ENCODE results near the gene NUP93.
"Not testable (repeated sequence)": the region's sequence is repeated elsewhere in the genome, so short reads cannot be mapped to it uniquely, and the experiment has no call there.

NUP93 gene

DNA sequence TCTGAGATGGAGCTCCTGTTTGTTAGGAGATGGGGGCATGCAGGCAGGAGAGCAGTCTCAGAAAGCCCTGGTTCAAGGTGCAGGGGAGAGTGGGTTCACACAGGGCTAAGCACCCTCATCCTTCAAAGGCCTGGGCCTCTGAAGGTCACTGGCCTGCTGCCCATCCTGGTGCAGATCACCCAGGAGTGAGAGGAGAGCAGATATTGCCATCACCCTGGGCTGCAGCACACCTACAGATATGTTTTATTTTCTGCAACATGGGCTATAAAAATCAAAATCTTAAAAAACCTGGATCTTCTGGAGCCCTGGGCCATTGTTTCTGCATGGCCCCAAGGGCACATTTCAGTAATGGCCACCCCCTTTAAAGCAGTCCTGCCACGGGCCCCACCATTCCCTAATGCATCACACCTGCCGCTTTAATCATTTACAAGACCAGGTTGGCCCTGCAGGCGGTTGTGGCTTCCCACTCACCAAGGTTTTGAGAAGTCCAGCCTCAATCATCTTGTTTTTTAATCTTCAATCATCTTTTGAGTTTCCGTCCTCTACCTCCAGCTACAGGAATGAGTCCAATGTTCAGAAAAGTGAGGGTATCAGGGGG, 20.4 kb upstream of the NUP93 start:
- DNase-seq (ENCODE audit: low read depth): no peak

DNA sequence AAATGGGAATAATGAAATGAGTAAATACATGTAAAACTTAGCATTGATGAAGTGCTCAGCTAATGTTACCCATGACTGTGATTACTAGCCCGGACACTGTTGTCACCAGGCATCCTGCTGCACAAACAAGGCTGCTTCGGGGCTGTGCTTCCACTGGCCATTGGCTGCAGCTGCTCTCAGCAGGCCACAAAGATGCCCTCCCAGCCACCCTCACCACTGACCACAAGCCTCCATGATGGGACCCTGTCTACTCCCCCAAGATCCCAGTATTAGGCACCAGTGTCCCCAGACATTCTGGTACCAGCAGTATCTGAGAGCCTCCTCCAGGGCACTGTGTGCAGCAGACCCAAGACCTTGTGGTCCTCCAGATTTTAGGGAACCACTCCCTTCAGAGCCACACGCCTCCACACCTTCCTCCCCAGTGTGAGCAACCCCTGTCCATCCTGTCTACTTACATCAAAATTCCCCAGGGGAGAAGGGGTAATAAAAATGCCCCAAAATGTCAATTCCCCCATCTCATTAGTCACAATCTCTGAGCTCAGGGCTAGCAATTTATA, 19.7 kb upstream of the NUP93 start:
- no peak for DNase-seq (ENCODE audit: low read depth)

DNA sequence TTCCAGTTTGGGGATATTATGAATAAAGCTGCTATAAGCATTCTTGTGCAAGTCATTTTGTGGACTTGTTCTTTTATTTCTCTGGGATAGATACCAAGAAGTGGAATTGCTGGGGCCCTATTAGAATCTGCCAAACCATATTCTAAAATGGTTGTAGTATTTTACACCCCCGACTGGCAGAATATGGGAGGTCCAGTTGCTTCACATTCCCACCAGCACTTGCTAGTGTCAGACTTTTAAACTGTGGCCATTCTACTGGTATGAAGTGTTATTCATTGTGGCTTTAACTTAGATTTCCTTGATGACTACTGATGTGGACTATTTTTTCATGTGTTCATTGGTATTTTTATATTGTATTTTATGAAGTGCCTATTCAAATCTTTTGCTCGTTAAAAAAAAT, 18.1 kb upstream of the NUP93 start:
- no peak for DNase-seq (ENCODE audit: low read depth)

DNA sequence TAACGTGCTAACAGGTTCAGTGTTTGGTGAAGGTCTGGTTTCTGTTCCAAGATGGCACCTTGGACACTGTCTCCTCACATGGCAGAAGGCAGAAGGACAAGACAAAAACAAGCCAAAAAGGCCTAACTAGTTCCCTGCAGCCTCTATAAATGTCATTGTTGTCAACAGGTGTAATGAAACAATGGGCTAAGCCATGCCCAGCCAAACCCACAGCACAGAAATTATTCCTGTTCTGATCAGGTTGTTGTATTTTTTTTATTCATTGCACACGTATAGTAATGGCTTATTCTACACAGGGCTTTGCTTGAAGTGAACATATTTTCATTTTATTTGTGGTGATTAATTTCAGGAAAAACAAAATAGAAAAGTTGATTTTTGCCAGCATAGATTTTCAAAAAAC, 16.1 kb upstream of the NUP93 start:
- DNase-seq (ENCODE audit: low read depth): no peak

DNA sequence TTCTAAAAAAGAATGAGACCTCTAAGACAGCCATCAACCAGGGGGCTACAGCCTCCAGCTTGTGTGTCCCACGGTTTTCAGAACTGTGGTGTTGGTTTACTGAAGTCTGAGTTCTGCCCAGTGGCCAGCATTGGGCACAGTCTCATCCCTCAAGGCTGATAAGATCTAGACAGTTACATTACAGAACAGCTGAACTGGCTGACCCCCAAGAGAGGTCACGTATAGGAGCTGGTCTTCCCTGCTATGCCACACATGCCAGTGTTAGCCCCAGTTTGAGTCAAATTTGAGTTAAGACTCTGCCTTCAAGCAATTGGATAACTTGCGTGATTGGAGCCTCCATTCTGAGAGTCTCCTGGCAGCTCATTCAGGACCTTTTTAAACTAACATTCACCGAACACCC, 14.8 kb upstream of the NUP93 start:
- no peak for DNase-seq (ENCODE audit: low read depth)

DNA sequence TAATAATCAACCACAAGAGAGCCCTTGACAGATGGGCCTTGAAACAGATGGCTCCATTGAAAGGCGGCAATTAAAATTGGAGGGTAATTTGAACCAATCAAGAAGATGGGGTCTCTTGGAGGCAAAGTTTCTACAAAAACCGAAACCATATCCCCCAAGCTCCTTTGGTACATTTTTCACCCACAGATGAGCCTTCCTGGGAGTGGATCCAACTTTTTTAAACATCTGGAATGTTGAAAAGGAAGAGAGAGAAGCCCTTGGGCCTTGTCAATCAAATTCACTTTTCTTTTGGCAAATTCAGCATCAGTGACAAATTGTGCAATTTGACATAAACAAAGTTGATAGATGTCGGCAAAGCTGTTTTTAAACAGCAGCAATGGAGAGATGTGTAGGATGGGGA, 13.2 kb upstream of the NUP93 start:
- no peak for DNase-seq (ENCODE audit: low read depth)

DNA sequence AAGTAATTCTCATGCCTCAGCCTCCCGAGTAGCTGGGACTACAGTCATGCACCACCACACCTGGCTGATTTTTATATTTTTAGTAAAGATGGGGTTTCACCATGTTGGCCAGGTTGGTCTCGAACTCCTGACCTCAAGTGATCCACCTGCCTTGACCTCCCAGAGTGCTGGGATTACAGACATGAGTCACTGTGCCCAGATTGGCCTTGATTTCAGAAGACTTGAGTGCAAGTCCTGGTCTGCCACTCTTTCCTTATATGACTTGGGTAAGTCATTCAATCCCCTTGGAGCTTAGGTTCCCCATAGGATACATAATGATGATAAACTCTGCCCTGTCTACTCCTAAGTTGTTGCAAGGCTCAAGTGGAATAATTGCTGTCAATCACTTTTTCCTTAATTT, 12.4 kb upstream of the NUP93 start:
- DNase-seq (ENCODE audit: low read depth): not testable (repeated sequence)

DNA sequence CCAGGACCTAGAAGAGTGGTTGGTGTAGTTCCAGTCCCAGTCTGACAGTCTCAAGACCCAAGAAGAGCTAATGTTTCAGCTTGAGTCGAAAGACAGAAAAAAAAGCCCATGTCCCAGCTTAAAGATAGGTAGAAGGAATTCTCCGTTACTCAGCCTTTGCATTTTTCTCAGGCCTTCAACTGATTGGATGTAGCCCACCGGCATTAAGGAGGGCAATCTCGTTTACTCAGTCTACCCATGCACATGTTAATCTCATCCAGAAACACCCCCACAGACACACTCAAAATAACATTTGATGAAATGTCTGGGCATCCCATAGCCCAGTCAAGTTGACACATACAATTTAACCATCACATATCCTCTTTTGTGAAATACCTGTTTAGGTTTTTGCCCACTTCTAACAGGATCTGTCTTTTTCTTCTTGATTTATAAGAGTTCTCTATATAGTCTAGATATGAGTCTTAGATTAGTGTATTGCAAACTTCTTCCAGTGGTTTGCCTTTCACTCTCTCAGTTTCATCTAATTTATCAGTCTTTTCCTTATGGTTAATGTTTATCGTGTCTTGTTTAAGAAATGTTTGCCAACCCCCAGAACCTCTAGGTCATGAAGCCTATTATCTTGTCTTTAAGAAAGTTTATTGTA, 7.6 kb upstream of the NUP93 start:
- no peak for DNase-seq (ENCODE audit: low read depth)

DNA sequence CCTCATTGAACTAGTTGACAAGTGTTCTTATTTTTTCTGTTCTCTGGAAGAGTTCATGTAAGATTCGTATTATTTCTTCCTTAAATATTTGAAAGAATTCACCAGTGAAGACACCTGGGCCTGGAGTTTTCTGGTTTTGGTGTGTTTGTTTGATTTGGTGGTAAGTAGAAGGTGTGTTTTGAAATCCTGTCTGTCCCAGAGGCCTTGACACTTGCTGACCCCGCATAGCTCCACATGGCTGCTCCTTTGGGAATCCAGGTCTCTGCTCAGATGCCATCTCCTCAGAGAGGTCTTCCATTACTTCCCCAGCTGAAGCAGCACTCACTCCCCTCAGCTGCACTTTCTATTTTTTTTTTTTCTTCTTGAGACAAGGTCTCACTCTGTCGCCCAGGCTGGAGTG, 5.7 kb upstream of the NUP93 start:
- DNase-seq (ENCODE audit: low read depth): no peak

DNA sequence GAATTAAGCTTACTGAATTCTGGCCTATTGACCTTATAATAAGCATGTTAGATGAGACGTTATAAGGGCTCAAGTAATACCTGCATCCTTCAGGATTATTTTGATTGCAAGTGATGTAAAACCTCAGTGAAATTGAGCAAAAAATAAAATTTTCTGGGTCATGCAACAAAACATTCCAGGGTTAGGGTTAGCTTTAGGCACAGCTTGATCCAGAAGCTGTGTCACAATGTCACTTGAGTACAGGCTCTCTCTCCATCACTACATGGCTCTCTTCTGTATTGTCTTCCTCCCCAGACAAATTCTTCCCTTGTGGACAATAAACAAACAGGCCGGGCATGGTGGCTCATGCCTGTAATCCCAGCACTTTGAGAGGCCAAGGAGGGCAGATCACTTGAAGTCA, 3.6 kb upstream of the NUP93 start:
- no peak for DNase-seq (ENCODE audit: low read depth)

DNA sequence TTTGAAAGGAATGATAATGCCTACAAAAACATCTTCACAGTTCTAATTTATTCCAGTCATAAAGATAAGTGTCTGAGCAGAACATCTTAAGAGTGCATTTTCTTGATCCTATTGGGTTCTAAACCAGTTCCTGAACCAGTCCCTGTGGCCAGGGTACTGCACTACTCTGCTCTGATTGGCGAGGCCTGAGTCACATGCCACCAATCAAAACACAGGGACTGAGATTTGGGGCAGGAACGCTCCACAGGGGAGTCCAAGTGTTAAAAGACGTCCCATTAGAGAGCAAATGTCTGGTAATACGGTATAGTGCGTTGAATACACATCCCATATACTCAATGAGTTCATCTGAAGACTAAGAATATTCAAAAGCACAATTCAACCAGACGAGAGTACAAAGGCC, 3.0 kb upstream of the NUP93 start:
- no peak for DNase-seq (ENCODE audit: low read depth)

DNA sequence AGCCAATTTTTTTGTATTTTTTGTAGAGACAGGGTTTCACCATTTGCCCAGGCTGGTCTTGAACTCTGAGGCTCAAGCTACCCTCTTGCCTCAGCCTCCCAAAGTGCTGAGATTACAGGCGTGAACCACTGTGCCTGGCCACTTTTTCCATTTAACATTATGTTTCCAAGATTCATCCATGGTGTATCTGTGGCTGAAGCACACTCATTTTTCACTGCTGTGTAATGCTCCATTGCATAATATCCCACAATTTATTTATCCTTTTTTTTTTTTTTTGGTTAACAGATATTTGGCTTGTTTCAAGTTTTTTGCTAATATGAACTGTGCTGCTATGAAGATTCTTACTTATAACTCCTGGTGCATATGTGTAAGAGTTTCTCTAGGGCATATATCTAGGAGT, 1.9 kb upstream of the NUP93 start:
- no peak for DNase-seq (ENCODE audit: low read depth)

DNA sequence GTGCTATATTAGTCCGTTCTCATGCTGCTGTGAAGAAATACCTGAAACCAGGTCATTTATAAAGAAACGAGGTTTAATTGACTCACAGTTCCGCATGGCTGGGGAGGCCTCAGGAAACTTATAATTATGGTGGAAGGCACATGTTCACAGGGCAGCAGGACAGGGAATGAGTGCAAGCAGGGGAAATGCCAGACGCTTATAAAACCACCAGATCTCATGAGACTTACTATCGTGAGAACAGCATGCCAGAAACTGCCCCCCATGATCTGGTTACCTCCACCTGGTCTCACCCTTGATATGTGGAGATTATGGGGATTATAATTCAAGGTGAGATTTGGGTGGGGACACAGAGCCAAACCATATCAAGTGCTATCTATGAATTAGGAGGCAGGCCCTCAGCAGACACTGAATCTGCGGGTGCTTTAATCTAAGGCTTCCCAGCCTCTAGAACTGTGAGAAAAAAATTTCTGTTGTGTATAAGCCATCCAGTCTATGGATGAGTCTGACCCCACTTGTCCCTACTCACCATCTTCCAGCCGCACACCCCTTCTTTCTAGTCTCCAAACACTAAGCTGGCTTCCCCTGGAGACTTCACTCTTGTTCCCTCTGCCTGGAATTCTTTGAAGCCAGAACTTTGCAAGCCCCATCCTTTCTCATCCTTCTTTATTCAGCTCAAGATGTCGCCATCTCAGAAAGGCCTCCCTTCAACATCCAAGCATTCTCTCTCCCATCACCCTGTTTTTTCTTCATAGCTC, 772 bp upstream of the NUP93 start:
- no peak for DNase-seq (ENCODE audit: low read depth)

DNA sequence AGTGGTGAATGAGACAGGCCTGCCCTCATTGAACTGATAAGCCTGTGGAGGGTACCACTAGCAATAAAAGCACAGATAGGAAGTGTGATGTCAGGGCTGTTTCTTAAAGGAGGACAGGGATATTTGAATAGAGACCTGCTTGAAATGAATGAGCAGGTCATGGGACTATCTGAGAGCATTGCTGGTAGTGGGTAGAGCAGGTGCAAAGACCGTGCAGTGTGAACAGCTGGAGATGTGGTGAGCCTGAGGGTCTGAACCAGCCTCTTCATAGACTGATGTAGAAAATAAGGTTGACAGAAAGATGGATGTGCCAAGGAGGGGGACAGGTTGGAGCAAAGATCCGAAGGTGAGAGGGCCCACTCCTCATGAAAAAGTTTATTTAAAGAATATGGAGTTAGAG, 2.4 kb downstream of the NUP93 start:
- DNase-seq (ENCODE audit: low read depth): no peak

DNA sequence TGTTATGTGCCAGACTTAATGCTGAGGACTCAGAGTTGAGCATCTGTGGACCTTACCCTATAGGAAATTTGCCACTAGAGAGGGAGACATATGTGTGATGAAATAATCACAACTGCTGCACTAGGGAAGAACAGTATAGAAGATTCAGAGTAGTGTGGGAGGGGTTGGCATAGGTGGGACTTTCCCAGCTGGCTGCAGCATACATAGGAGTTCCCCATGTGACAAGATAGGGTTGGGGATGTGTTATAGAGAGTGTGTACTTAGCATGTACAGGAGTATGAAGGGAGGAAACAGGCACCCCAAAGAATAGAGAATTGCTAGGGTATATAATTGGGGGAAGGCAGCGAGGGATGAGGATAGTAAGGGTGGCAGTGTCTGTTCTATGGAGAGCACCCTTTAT, 2.9 kb downstream of the NUP93 start:
- DNase-seq (ENCODE audit: low read depth): no peak

DNA sequence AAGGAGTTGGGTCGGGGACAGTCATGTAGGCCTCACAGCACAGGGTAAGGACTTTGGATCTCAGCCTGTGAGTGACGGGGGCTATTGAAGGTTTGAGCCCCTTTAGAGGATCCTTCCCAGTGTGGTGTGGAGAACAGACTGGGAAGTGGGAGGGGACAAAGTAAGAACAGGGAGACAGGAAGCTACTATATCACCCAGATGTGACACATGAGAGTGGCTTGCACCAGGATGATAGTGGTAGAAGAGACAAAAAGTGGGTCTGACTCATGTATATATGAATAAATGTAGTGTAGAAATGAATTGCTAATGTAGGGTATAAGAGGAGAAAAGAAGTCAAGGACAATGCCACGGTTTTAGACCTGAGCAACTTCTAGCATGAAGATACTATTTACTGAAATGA, 4.5 kb downstream of the NUP93 start:
- DNase-seq (ENCODE audit: low read depth): no peak

DNA sequence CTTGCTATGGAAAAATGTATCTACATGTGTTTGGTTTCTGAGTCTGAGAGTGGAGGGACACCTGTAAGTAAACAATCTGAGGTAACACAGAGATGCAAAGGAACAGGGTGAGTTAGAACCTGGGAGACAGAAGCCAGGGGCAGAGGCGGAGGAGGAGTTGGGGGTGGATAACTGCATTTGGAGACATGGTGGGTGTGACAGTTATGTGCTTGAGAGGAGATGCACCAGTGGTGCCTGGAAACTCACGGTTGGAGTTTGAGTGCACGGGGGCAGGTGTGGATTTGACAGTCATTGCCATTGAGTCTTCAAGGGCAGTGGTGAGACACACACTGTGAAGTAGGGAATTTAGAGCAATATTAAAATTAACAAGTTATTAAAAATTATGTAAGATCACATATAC, 6.5 kb downstream of the NUP93 start:
- DNase-seq (ENCODE audit: low read depth): no peak

DNA sequence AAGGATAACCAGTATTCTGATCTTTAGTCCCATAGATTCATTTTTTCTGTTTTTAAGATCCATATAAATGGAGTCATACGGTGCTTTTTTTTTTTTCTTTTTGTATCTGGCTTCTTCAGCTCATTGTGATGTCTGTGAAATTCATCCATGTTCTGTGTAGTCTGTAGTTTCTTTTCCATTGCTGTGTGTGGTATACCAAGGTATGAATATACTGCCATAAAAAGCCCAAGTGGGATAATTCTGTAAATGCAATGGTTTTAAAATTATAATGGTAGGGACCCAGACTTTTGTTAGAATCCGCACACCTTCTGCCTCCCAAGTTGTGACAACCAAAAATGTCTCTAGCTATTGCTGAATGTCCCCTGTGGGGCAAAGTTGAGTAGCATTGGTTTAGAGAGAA, 7.6 kb downstream of the NUP93 start:
- DNase-seq (ENCODE audit: low read depth): no peak

DNA sequence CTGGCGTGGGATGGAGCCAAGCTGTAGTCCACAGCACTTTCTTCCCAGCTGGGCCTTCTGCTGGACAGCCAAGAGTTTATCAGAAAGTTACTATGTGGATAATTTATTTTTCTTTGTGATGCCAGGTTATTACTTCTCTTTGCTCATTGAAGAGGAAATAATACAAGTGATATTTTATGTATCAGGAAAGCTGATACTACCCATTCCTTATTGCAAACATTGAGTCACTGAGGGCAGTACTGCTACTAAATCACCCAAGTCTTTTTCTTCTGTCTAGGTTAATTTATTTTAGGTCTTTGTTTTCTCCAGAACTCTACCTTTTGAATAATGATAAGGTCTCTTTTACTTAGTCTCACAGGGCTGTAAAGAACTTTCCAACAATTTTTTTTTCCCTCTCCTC, 8.3 kb downstream of the NUP93 start:
- DNase-seq (ENCODE audit: low read depth): no peak

DNA sequence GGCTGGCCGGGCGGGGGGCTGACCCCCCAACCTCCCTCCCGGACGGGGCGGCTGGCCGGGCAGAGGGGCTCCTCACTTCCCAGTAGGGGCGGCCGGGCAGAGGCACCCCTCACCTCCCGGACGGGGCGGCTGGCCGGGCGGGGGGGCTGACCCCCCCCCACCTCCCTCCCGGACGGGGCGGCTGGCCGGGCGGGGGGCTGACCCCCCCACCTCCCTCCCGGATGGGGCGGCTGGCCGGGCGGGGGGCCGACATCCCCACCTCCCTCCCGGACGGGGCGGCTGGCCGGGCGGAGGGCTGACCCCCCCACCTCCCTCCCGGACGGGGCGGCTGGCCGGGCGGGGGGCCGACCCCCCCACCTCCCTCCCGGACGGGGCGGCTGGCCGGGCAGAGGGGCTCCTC, 9.4 kb downstream of the NUP93 start:
- not testable (repeated sequence) for DNase-seq (ENCODE audit: low read depth)

DNA sequence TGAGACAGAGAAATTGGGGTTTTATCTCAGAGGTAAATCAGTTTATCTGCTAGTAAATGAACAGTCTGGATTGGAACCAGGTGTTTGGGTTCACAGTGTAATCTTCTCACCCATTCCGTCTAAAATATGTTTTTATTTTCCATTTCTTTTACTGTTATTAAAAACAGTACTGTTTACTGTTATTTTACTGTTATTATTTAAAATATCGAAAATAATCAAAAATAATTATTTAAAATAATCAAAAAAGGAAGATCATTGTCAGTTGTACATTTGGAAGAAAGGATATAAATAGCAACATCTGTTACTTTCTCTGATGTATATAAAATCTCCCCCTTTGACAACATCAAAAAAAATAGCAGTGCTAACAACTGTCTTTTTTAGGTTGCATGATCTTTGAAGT, 11.5 kb downstream of the NUP93 start:
- no peak for DNase-seq (ENCODE audit: low read depth)

DNA sequence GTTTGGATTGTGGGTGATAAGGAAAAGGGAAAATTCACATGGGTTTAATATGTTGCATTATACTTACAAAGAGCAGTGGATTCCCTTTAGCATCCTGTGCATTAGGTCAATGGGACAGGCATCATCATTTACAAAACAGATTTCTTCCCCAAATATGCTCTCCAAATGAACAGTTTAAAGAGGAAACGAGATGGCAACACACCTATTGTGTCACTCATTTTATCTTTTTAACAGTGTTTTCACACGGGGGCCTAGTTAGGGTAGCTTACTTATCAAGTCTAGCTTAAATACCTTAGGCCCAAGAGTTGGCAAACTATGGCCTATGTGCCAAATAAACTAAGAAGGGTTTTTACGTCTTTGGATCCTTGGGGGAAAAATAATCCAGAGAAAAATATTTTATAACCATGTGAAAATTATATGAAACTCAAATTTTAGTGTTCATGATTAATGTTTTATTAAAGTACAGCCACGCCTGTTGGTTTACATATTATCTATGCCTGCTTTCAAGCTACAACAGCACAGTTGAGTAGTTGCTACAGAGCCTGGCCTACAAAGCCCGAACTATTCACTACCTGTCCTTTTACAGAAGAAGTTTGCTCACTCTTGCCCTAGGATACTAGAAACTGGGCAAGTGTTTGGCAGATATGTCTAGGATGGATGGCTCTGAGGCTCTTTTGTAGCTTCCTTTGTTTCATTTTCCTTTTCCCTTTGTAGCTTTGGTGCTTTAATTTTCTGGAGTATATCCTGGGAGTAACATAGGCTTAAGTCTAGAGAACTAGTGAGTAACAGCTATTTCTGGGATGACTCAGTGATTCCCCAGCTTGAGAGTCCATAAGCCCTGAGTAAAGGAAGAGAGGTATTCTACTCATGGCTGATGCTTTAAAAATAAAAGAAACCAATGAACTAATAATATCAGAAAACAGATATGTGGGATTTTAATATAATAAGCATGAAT, 12.4 kb downstream of the NUP93 start:
- peak; percentile 67 for DNase-seq (ENCODE audit: low read depth)

All from HS-5 (cell line).